Small intestine (tissue), 16 donors: ENCODE results near the gene TGFB1. TPM values are rescaled to one million over a fixed set of nuclear protein-coding genes. Genes with fewer than 3 reads are reported as not detected.

Source experiments
- DNase-seq, 2 donors: peaks; one replicate each; pipeline versions ENCODE4 v3.0.0 to v3.0.0-alpha.2; 2013
- FAIRE-seq: peaks from 2 replicates; lab custom pipeline; 2012; peaks lifted over from hg19 to GRCh38; lab: Jason Lieb, UNC
- H3K27ac ChIP-seq, 3 donors: one replicate each; pipeline ENCODE4 v1.5.1; 2013; ENCODE audit warnings: low read length in 2 of 3, mild to moderate bottlenecking in 2 of 3, control low read depth in 1 of 3, inconsistent platforms in 1 of 3, low read depth in 1 of 3, moderate library complexity in 1 of 3
- H3K27me3 ChIP-seq, 3 donors: one replicate each; pipeline ENCODE4 v1.6.1; 2013; ENCODE audit warnings: low read length in 3 of 3, inconsistent platforms in 1 of 3; ENCODE audit not compliant: control insufficient read depth in 3 of 3, insufficient read depth in 3 of 3
- H3K36me3 ChIP-seq, 3 donors: one replicate each; pipeline ENCODE4 v1.6.1; 2013; ENCODE audit warnings: low read length in 3 of 3, inconsistent platforms in 1 of 3, low read depth in 1 of 3, mild to moderate bottlenecking in 1 of 3, moderate library complexity in 1 of 3; ENCODE audit not compliant: control insufficient read depth in 3 of 3, insufficient read depth in 2 of 3
- H3K4me1 ChIP-seq, 3 donors: one replicate each; pipeline ENCODE4 v1.6.1; 2013; ENCODE audit warnings: low read length in 2 of 3, inconsistent platforms in 1 of 3, low read depth in 1 of 3, mild to moderate bottlenecking in 1 of 3, moderate library complexity in 1 of 3; ENCODE audit not compliant: control insufficient read depth in 3 of 3, insufficient read depth in 2 of 3
- H3K4me3 ChIP-seq, 3 donors: one replicate each; pipeline ENCODE4 v1.5.1; 2013; ENCODE audit warnings: low read length in 3 of 3, control low read depth in 1 of 3, inconsistent platforms in 1 of 3, low read depth in 1 of 3, mild to moderate bottlenecking in 1 of 3, moderate library complexity in 1 of 3
- H3K9me3 ChIP-seq, 2 donors: one replicate each; pipeline ENCODE4 v1.6.1; 2013; ENCODE audit warnings: low read depth in 1 of 2, low read length in 1 of 2; ENCODE audit not compliant: control insufficient read depth in 2 of 2, insufficient read depth in 1 of 2
- WGBS, 3 donors: extraction: QIAGEN DNeasy Blood & Tissue Kit; methylation state at CpG; one replicate each; pipeline ENCODE4 v1.1.7; 2013; 5-methylcytosine and 5-hydroxymethylcytosine counted together
- long read RNA-seq, 10 donors: transcript quantifications; one replicate each; lab custom pipeline, GENCODE V29; 2026
- polyA plus RNA-seq, 4 donors: library from polyadenylated mRNA; stranded (reverse) in 3 of 4; unstranded in 1 of 4; fragments of 200-250 nt in 3 of 4; fragments of 120-200 nt in 1 of 4; gene quantifications; one replicate each; pipeline versions ENCODE4 v1.2.1 to v1.2.3, GENCODE V29; 2013
- donor health status: healthy with polysubstance abuse.
- donor health status: control.
- donor health status: control.
- donor health status: Bipolar disorder and iron deficiency.
- donor health status: healthy.

TGFB1 gene
- 10 to 100 TPM in 1 of 4 donors, 1 to 10 TPM in 3; 1.1 to 18.8 (median 8.5) TPM for polyA plus RNA-seq
- long read RNA-seq, donor 1, transcript TGFB1-201 (7 exons, 2,769 nt): major isoform, 8 of 487 reads
- long read RNA-seq, donor 1, partial matches to known transcripts: 467 of 487 reads
- long read RNA-seq, donor 1, other reads (novel, unspliced or antisense): 12 of 487 reads
- long read RNA-seq, donor 2, partial matches to known transcripts: 54 of 57 reads
- long read RNA-seq, donor 2, other reads (novel, unspliced or antisense): 0 of 57 reads
- long read RNA-seq, donor 3, transcript TGFB1-201 (7 exons, 2,769 nt): major isoform, 9 of 181 reads
- long read RNA-seq, donor 3, partial matches to known transcripts: 167 of 181 reads
- long read RNA-seq, donor 3, other reads (novel, unspliced or antisense): 5 of 181 reads
- long read RNA-seq, donor 4: 0 reads
- long read RNA-seq, donor 5: 0 reads
- long read RNA-seq, donor 6, transcript TGFB1-201 (7 exons, 2,769 nt): major isoform, 5 of 5 reads
- long read RNA-seq, donor 6, partial matches to known transcripts: 0 of 5 reads
- long read RNA-seq, donor 6, other reads (novel, unspliced or antisense): 0 of 5 reads
- long read RNA-seq, donor 7, transcript TGFB1-201 (7 exons, 2,769 nt): major isoform, 10 of 232 reads
- long read RNA-seq, donor 7, partial matches to known transcripts: 207 of 232 reads
- long read RNA-seq, donor 7, other reads (novel, unspliced or antisense): 15 of 232 reads
- long read RNA-seq, donor 8, partial matches to known transcripts: 0 of 3 reads
- long read RNA-seq, donor 8, other reads (novel, unspliced or antisense): 0 of 3 reads
- long read RNA-seq, donor 9: 0 reads
- long read RNA-seq, donor 10, transcript TGFB1-201 (7 exons, 2,769 nt): major isoform, 7 of 7 reads
- long read RNA-seq, donor 10, partial matches to known transcripts: 0 of 7 reads
- long read RNA-seq, donor 10, other reads (novel, unspliced or antisense): 0 of 7 reads

GRCh38 chr19:41353466-41354342, at the start of gene TGFB1:
TGFB1 (minus strand) TSS chr19:41353922; CDS start chr19:41353044, 878 bp downstream.
- H3K4me1 ChIP-seq: peaks cover 0 to 31% (median 2%) of the 10 kb centered on the region in 3 donors
- H3K27me3 ChIP-seq: peaks cover 0 to 52% (median 0%) of the 10 kb centered on the region in 3 donors
- H3K27ac ChIP-seq: peak within 1 kb of the TSS in 1 of 3 donors; percentile 57
- peak within 1 kb of the TSS; percentile 55 to 69 (median 69) for H3K4me3 ChIP-seq
- FAIRE-seq (no peak), DNase-seq (peak; percentile 68 to 84)
- H3K9me3 ChIP-seq: no peaks in the 10 kb centered on the region
- peaks cover 0 to 10% (median 0%) of the 10 kb centered on the region in 3 donors for H3K36me3 ChIP-seq
- 1% methylated on average over 31 to 78 of the region's 78 CpGs for WGBS, 3 donors

- no peak for FAIRE-seq
Measured at GRCh38 chr19:41402010-41402409, 48.3 kb upstream of the TGFB1 start.

DNA sequence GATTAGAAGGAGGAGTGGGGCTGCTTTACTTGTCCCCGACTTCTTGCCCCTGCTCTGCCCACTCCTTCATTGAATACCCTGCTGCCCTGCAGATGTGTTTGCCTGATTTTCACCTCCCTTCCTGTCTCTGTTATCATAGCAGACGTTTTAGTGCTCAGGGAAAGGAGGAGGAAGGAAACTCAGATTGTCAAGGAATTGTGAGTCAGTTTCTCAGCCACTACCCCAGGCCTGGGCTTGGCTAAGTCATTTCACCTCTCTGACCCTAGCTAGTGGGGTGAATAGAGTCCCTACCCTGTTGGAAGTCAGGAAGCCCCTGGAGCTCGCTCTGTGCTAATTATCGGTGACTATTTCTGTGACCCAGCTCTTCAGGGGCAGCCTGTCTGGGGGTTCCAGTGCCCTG, 47.8 kb upstream of the TGFB1 start:
- H3K4me3 ChIP-seq: no peak overlapping the region
- H3K4me1 ChIP-seq: peaks cover 3 to 9% (median 7%) of the 10 kb centered on the region in 3 donors
- no peak overlapping the region for H3K27ac ChIP-seq
- peaks cover 0 to 27% (median 0%) of the 10 kb centered on the region in 3 donors for H3K36me3 ChIP-seq
- H3K9me3 ChIP-seq: no peaks in the 10 kb centered on the region
- H3K27me3 ChIP-seq: no peaks in the 10 kb centered on the region
- WGBS, 3 donors: 69 to 81% (median 80%) methylated on average over 4 of the region's 4 CpGs
- FAIRE-seq (no peak), DNase-seq (no peak)

More at GRCh38 chr19:41402010-41402409, 48.3 kb upstream of the TGFB1 start:
- DNase-seq: no peak
- no peaks in the 10 kb centered on the region for H3K9me3 ChIP-seq
- WGBS, 3 donors: 79 to 82% (median 81%) methylated on average over 3 of the region's 3 CpGs
- no peaks in the 10 kb centered on the region for H3K27me3 ChIP-seq
- peaks cover 3 to 9% (median 7%) of the 10 kb centered on the region in 3 donors for H3K4me1 ChIP-seq
- no peak overlapping the region for H3K4me3 ChIP-seq
- H3K36me3 ChIP-seq: peaks cover 0 to 29% (median 0%) of the 10 kb centered on the region in 3 donors
- H3K27ac ChIP-seq: no peak overlapping the region

DNA sequence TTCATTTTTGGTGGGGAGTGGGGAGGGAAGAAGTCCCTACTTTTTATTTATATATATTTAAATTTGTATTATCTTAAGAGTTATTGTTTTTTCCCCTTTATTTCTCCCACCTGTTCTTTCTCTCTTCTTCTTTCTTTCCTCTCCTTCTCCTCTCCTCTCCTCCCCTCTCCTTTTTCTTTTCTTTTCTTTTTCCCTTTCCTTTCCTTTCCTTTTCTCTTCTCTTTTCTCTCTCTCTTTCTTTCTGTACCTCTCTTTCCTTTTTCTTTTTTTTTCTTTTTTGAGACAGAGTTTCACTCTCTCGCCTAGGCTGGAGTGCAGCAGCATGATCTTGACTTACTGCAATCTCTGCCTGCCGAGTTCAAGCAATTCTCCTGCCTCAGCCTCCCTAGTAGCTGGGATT, 45.8 kb upstream of the TGFB1 start:
- WGBS, 3 donors: 85 to 93% (median 88%) methylated on average over 2 of the region's 2 CpGs

GRCh38 chr19:41399091-41399490, 45.4 kb upstream of the TGFB1 start:
- Histone ChIP-seq H3K36me3 (peaks cover 0 to 23% (median 0%) of the 10 kb centered on the region in 3 donors), H3K27ac (no peak overlapping the region), H3K4me3 (peak overlapping the region in 1 of 3 donors; percentile 4), H3K27me3 (no peaks in the 10 kb centered on the region), H3K4me1 (peaks cover 3 to 9% (median 7%) of the 10 kb centered on the region in 3 donors), H3K9me3 (no peaks in the 10 kb centered on the region)
- FAIRE-seq (no peak), DNase-seq (no peak)
- 77 to 89% (median 89%) methylated on average over 3 of the region's 3 CpGs for WGBS, 3 donors

More for the DNA sequence above, 45.8 kb upstream of the TGFB1 start:
- DNase-seq (no peak), FAIRE-seq (no peak)
- Histone ChIP-seq H3K9me3 (no peaks in the 10 kb centered on the region), H3K27me3 (no peaks in the 10 kb centered on the region), H3K27ac (no peak overlapping the region), H3K4me3 (no peak overlapping the region), H3K36me3 (peaks cover 0 to 22% (median 0%) of the 10 kb centered on the region in 3 donors), H3K4me1 (peaks cover 3 to 9% (median 7%) of the 10 kb centered on the region in 3 donors)

GRCh38 chr19:41398598-41398997, 44.9 kb upstream of the TGFB1 start:
- H3K4me1 ChIP-seq: peaks cover 3 to 9% (median 7%) of the 10 kb centered on the region in 3 donors
- FAIRE-seq (no peak), DNase-seq (no peak)
- no peaks in the 10 kb centered on the region for H3K27me3 ChIP-seq
- no peak overlapping the region for H3K27ac ChIP-seq
- 28 to 56% (median 42%) methylated on average over 3 of the region's 3 CpGs for WGBS, 3 donors
- H3K9me3 ChIP-seq: no peaks in the 10 kb centered on the region
- H3K4me3 ChIP-seq: peak overlapping the region; percentile 84 to 93 (median 89)
- H3K36me3 ChIP-seq: peaks cover 0 to 25% (median 0%) of the 10 kb centered on the region in 3 donors

DNA sequence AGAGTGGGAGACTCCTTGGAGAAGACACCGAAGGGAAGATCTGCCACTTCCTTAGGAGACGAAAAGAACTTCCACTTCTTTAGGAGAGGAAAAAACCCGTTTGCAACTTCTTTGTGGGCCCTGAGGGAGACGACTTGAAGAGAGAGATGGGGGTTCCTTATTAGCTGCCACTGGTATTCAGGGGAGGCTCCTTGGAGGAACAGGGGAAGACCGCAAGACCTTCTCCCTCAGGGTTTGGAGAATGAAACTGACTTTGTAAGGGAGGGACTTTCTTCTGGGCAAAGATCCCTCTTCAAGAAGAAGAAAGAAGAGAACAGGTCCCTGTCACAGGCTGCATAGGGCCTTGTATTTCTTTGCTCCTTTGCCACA, 44.3 kb upstream of the TGFB1 start:
- FAIRE-seq (no peak), DNase-seq (no peak)
- peak overlapping the region; percentile 84 to 93 (median 89) for H3K4me3 ChIP-seq
- 0 to 1% (median 0%) methylated on average over 5 of the region's 5 CpGs for WGBS, 3 donors
- no peaks in the 10 kb centered on the region for H3K9me3 ChIP-seq
- peaks cover 0 to 20% (median 0%) of the 10 kb centered on the region in 3 donors for H3K36me3 ChIP-seq
- no peaks in the 10 kb centered on the region for H3K27me3 ChIP-seq
- H3K27ac ChIP-seq: peak overlapping the region; percentile 34 to 93 (median 76)
- peaks cover 3 to 9% (median 7%) of the 10 kb centered on the region in 3 donors for H3K4me1 ChIP-seq
